Measurements from ENCODE around the gene LENEP. TPM values are rescaled to one million over a fixed set of nuclear protein-coding genes. Genes with fewer than 3 reads are reported as not detected.
"Not testable (repeated sequence)": the region's sequence is repeated elsewhere in the genome, so short reads cannot be mapped to it uniquely, and the experiment has no call there.

Gene LENEP
- total RNA-seq, 1 donor from 2014 or later = not detected

GRCh38 chr1:154974102-154974807, 19.1 kb upstream of the LENEP start, which contains the start of gene CKS1B:
Gene CKS1B, plus strand, starts transcription at chr1:154974681. Its CDS starts 65 bp downstream, at chr1:154974746.
- peaks cover 31% of the 10 kb centered on the region for H3K4me1 Mint-ChIP-seq
- H3K27me3 ChIP-seq = no peaks in the 10 kb centered on the region
- peaks cover 49% of the 10 kb centered on the region for H3F3A ChIP-seq (ENCODE audit: low read depth)
- H3K79me2 ChIP-seq (ENCODE audit: low read depth) = peaks cover 68% of the 10 kb centered on the region
- peak within 1 kb of the TSS; percentile 88 for H3K27ac ChIP-seq
- peak within 1 kb of the TSS; percentile 28 for H3K9ac ChIP-seq
- H2AFZ ChIP-seq (replicated peaks) = peak within 1 kb of the TSS; percentile 88
- H3K27ac Mint-ChIP-seq = no peak within 1 kb of the TSS
- peaks cover 6% of the 10 kb centered on the region for H3K36me3 Mint-ChIP-seq
- peaks cover 3% of the 10 kb centered on the region for H3K27me3 Mint-ChIP-seq (ENCODE audit: insufficient read depth, low read depth)
- DNase-seq (ENCODE audit: low spot score) = peak; percentile 99
- H3K9me3 Mint-ChIP-seq = no peaks in the 10 kb centered on the region
- peak within 1 kb of the TSS; percentile 84 for H3K4me2 ChIP-seq
- H3K9me3 ChIP-seq (ENCODE audit: low read depth) = no peaks in the 10 kb centered on the region
- H3K4me3 ChIP-seq = peak within 1 kb of the TSS; percentile 64
- peaks cover 10% of the 10 kb centered on the region for H3K36me3 ChIP-seq
- peaks cover 38% of the 10 kb centered on the region for H3K4me1 ChIP-seq
- no peak within 1 kb of the TSS for H3K4me3 Mint-ChIP-seq
- TF ChIP-seq CTCF (IDR thresholded peaks at IDR 0.05) (no peak), EZH2 (IDR thresholded peaks at IDR 0.05) (no peak), EZH2phosphoT487 (IDR thresholded peaks at IDR 0.05) (no peak)
- H4K20me1 ChIP-seq (ENCODE audit: low read depth) = peaks cover 29% of the 10 kb centered on the region

- peaks cover 34% of the 10 kb centered on the region for H3K4me1 ChIP-seq
- no peak overlapping the region for H3K27ac Mint-ChIP-seq
- DNase-seq (ENCODE audit: low spot score) = peak; percentile 99
- peak overlapping the region; percentile 64 for H3K4me3 ChIP-seq
- no peak overlapping the region for H3K4me3 Mint-ChIP-seq
- H4K20me1 ChIP-seq (ENCODE audit: low read depth) = peaks cover 25% of the 10 kb centered on the region
- peaks cover 14% of the 10 kb centered on the region for H3K36me3 ChIP-seq
- TF ChIP-seq EZH2 (IDR thresholded peaks at IDR 0.05) (no peak), EZH2phosphoT487 (IDR thresholded peaks at IDR 0.05) (no peak), CTCF (IDR thresholded peaks at IDR 0.05) (no peak)
- H3K4me1 Mint-ChIP-seq = peaks cover 26% of the 10 kb centered on the region
- no peaks in the 10 kb centered on the region for H3K9me3 Mint-ChIP-seq
- H3K9ac ChIP-seq = peak overlapping the region; percentile 28
- H3K27me3 ChIP-seq = no peaks in the 10 kb centered on the region
- peaks cover 50% of the 10 kb centered on the region for H3F3A ChIP-seq (ENCODE audit: low read depth)
- H3K27ac ChIP-seq = peak overlapping the region; percentile 85
- H3K4me2 ChIP-seq = peak overlapping the region; percentile 84
- no peaks in the 10 kb centered on the region for H3K9me3 ChIP-seq (ENCODE audit: low read depth)
- H3K36me3 Mint-ChIP-seq = peaks cover 9% of the 10 kb centered on the region
- H2AFZ ChIP-seq (replicated peaks) = no peak overlapping the region
- peaks cover 68% of the 10 kb centered on the region for H3K79me2 ChIP-seq (ENCODE audit: low read depth)
- peaks cover 4% of the 10 kb centered on the region for H3K27me3 Mint-ChIP-seq (ENCODE audit: insufficient read depth, low read depth)
Observed at GRCh38 chr1:154974808-154975408, 18.5 kb upstream of the LENEP start.

- DNase-seq (ENCODE audit: low spot score) = peak; percentile 64
- Histone ChIP-seq H3K27me3 (no peaks in the 10 kb centered on the region), H2AFZ (replicated peaks) (no peak overlapping the region)
Observed at GRCh38 chr1:154975409-154976059, 17.9 kb upstream of the LENEP start.

DNA sequence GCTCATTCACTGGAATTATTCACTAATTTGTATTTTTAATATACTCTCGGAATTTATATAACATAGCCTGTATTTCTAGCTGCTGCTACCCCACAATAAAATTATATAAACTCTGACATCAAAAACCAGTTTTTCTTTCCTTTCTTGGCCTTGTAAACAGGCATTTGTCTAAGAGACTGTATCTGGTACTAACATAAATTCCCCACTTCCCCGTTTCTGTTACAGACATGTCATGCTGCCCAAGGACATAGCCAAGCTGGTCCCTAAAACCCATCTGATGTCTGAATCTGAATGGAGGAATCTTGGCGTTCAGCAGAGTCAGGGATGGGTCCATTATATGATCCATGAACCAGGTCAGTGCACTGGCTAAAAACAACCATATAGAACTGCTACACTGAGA, 15.6 kb upstream of the LENEP start:
- H3F3A ChIP-seq (ENCODE audit: low read depth) = peaks cover 56% of the 10 kb centered on the region
- not testable (repeated sequence) for H3K9ac ChIP-seq; H3K4me1 Mint-ChIP-seq; H3K9me3 Mint-ChIP-seq; H3K9me3 ChIP-seq (ENCODE audit: low read depth); H3K4me3 ChIP-seq; DNase-seq (ENCODE audit: low spot score); H3K27me3 ChIP-seq; H2AFZ ChIP-seq (replicated peaks); H3K4me2 ChIP-seq; H3K27me3 Mint-ChIP-seq (ENCODE audit: insufficient read depth, low read depth); H3K27ac Mint-ChIP-seq
- H3K27ac ChIP-seq = peak overlapping the region; percentile 14
- peaks cover 14% of the 10 kb centered on the region for H3K36me3 Mint-ChIP-seq
- H3K36me3 ChIP-seq = peaks cover 14% of the 10 kb centered on the region
- peaks cover 25% of the 10 kb centered on the region for H4K20me1 ChIP-seq (ENCODE audit: low read depth)
- H3K79me2 ChIP-seq (ENCODE audit: low read depth) = peaks cover 78% of the 10 kb centered on the region
- peak overlapping the region; percentile 49 for H3K4me3 Mint-ChIP-seq
- H3K4me1 ChIP-seq = peaks cover 20% of the 10 kb centered on the region

More at GRCh38 chr1:154975409-154976059, 17.9 kb upstream of the LENEP start:
- peak overlapping the region; percentile 28 for H3K9ac ChIP-seq
- H3K79me2 ChIP-seq (ENCODE audit: low read depth) = peaks cover 68% of the 10 kb centered on the region
- H3K4me3 Mint-ChIP-seq = no peak overlapping the region
- peak overlapping the region; percentile 85 for H3K27ac ChIP-seq
- H3K4me1 Mint-ChIP-seq = peaks cover 26% of the 10 kb centered on the region
- H3K27me3 Mint-ChIP-seq (ENCODE audit: insufficient read depth, low read depth) = peaks cover 4% of the 10 kb centered on the region
- peaks cover 12% of the 10 kb centered on the region for H3K36me3 Mint-ChIP-seq
- no peaks in the 10 kb centered on the region for H3K9me3 Mint-ChIP-seq
- H3K36me3 ChIP-seq = peaks cover 14% of the 10 kb centered on the region
- H3F3A ChIP-seq (ENCODE audit: low read depth) = peaks cover 56% of the 10 kb centered on the region
- H3K4me1 ChIP-seq = peaks cover 29% of the 10 kb centered on the region
- TF ChIP-seq CTCF (IDR thresholded peaks at IDR 0.05) (no peak), EZH2 (IDR thresholded peaks at IDR 0.05) (no peak), EZH2phosphoT487 (IDR thresholded peaks at IDR 0.05) (no peak)
- H4K20me1 ChIP-seq (ENCODE audit: low read depth) = peaks cover 25% of the 10 kb centered on the region
- H3K9me3 ChIP-seq (ENCODE audit: low read depth) = no peaks in the 10 kb centered on the region
- H3K4me3 ChIP-seq = peak overlapping the region; percentile 64
- H3K4me2 ChIP-seq = peak overlapping the region; percentile 84
- no peak overlapping the region for H3K27ac Mint-ChIP-seq

Measured in neural progenitor cell (in vitro differentiated cells).